Astrocyte of the cerebellum (primary cell): Measurements from ENCODE around the gene TRIM46.

Experiments used
- DNase-seq: peaks from one replicate; pipeline ENCODE4 v3.0.0-alpha.2; 2011; ENCODE audit warnings: low read depth
- H3K4me3 ChIP-seq: 2 replicates; pipeline ENCODE4 v1.5.1; 2011; ENCODE audit warnings: mild to moderate bottlenecking, low read depth, low read length, moderate library complexity
- CTCF ChIP-seq: IDR thresholded peaks from 2 replicates; pipeline ENCODE4 v1.5.1; 2012; ENCODE audit warnings: low read length, low read depth, moderate library complexity, mild to moderate bottlenecking; ENCODE audit errors: missing control alignments
- in situ Hi-C: cut with HindIII; loops from 2 replicates; pipeline ENCODE4 v1.10.0; 2017; ENCODE audit warnings: low sequenced_read_pairs

Gene TRIM46

DNA sequence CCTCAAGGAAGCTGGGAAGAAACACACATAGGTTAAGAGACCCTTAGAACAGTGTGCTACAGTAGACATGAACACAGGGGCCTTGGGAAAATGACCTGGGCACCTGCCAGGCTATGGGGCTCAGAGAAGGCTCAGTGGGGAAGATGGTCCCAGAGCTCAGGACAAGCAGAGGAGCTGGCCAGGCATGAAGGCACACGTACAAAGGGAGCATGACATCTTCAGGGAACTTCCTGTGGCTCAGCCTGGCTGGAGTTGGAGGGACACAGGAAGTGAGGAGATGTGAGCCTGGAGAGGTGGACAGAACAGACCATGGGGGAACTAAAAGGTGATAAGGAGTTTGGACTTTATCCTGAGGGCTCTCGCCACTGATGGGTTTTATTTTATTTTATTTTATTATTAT lies 41.8 kb upstream of the TRIM46 start:
- TF ChIP-seq CTCF, result no peak
- H3K4me3 ChIP-seq, result no peak overlapping the region
- DNase-seq, result no peak
- in situ Hi-C loops, result no loop called here

- no peak overlapping the region for H3K4me3 ChIP-seq
- in situ Hi-C loops, result no loop called here
- DNase-seq, result no peak
- no peak for TF ChIP-seq CTCF
These were observed 39.8 kb upstream of the TRIM46 start for GRCh38 chr1:155133799-155134281.

DNA sequence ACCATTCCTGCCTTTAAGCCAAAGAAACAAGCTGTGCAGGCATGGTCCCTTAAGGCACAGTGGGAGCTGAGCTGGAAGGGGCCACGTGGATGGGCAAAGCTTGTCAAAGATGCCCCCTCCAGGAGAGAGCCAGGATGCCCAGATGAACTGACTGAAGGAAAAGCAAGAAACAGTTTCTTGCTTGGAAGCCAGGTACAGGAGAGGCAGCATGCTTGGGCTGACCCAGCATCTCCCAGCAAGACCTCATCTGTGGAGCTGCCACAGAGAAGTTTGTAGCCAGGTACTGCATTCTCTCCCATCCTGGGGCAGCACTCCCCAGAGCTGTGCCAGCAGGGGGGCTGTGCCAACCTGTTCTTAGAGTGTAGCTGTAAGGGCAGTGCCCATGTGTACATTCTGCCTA lies 39.3 kb upstream of the TRIM46 start:
- peak overlapping the region; percentile 57 for H3K4me3 ChIP-seq
- in situ Hi-C loops, result no loop called here
- DNase-seq, result no peak

GRCh38 chr1:155134880-155135414 lies 38.7 kb upstream of the TRIM46 start:
- H3K4me3 ChIP-seq, result peak overlapping the region; percentile 57
- in situ Hi-C loops, result no loop called here
- no peak for TF ChIP-seq CTCF
- DNase-seq, result peak; percentile 92

More for the DNA sequence above, 39.3 kb upstream of the TRIM46 start:
- no peak for TF ChIP-seq CTCF

GRCh38 chr1:155135415-155136028 lies 38.1 kb upstream of the TRIM46 start, which contains the start of gene SLC50A1:
TSS of gene SLC50A1 (plus strand) at chr1:155135852. CDS start at chr1:155135912, 60 bp downstream.
- peak within 1 kb of the TSS; percentile 57 for H3K4me3 ChIP-seq
- no peak for TF ChIP-seq CTCF
- DNase-seq, result peak; percentile 82
- in situ Hi-C loops, result no loop called here

DNA sequence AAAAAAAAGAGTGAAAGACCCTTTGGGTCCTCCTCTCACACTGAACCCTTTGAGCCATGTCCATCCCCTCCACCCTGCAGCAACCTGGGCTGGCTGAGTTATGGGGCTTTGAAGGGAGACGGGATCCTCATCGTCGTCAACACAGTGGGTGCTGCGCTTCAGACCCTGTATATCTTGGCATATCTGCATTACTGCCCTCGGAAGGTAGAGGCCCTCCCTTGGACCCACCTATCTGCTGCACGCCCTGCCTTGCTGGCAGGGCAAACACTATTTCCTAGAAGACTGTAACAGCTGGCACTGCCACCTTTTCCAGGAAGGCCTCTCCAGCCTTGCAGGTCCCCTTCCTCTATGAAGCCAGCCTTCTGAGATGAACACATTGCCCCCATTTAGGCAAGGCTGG lies 36.9 kb upstream of the TRIM46 start:
- in situ Hi-C loops, result no loop called here
- H3K4me3 ChIP-seq, result peak overlapping the region; percentile 57
- no peak for DNase-seq
- TF ChIP-seq CTCF, result no peak
